Glomerular visceral epithelial cell (primary cell): ENCODE results near the gene IL34.

Experiments used
- DNase-seq: peaks from one replicate; pipeline ENCODE4 v3.0.0-alpha.2; 2016; ENCODE audit errors: extremely low spot score

The IL34 gene

GRCh38 chr16:70701036-70701435, 54.7 kb downstream of the IL34 start:
- no peak for DNase-seq

- no peak for DNase-seq
Observed at GRCh38 chr16:70701596-70701995, 55.2 kb downstream of the IL34 start.

- no peak for DNase-seq
Observed at GRCh38 chr16:70701998-70702397, 55.6 kb downstream of the IL34 start.

- DNase-seq: no peak
Observed at GRCh38 chr16:70702624-70703023, 56.3 kb downstream of the IL34 start.

GRCh38 chr16:70703041-70703834, 56.9 kb downstream of the IL34 start:
- DNase-seq: peak; percentile 20

GRCh38 chr16:70703835-70704381, 57.5 kb downstream of the IL34 start:
- no peak for DNase-seq

- no peak for DNase-seq
Observed at GRCh38 chr16:70704586-70704985, 58.2 kb downstream of the IL34 start.

GRCh38 chr16:70705056-70705455, 58.7 kb downstream of the IL34 start:
- no peak for DNase-seq

- DNase-seq: peak; percentile 33
Observed at GRCh38 chr16:70706948-70707465, 60.6 kb downstream of the IL34 start.

- no peak for DNase-seq
Observed at GRCh38 chr16:70708366-70709246, 62.2 kb downstream of the IL34 start.

GRCh38 chr16:70709457-70709856, 63.1 kb downstream of the IL34 start:
- no peak for DNase-seq

- DNase-seq: no peak
Observed at GRCh38 chr16:70709942-70710341, 63.6 kb downstream of the IL34 start.
